HG03575 (cell line): ENCODE results near the gene CCDC127.
"Not testable (repeated sequence)": the region's sequence is repeated elsewhere in the genome, so short reads cannot be mapped to it uniquely, and the experiment has no call there.

Experiments
- ATAC-seq: cut with Tn5 transposase; IDR thresholded peaks from one replicate; pipeline ENCODE4 v1.9.1; 2021; ENCODE audit not compliant: unreplicated experiment, insufficient number of reproducible peaks, low FRiP score; ENCODE audit errors: extremely low read depth

Gene CCDC127

DNA sequence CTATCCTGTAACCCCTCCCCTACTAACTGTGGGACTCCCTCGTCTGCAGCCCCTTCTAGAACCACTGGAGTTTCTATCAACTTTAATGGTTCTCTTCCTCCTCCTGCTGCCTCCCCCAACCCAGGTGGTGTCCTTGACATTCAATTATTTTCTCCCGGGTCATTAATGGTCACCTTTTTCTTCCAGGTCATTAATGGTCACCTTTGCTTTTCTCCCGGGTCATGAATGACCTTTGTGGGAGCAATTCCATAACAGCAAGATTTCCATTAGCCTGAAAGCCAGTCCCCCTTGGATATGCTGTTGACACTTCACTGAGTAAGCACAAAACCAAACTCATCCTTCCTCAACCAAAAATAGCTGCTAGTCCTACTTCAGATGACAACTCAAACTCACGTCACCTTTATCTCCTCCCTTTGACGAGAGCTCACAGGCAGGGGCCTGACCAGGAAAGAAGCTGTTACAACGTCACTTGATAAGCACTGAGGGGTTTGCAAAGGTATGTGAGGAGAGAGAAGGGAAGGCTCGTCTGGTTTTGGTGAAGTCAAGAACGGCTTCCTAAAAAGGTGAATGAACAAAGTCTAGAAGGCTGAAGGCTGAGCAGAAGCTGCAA lies 10.9 kb downstream of the CCDC127 start:
- no peak for ATAC-seq

DNA sequence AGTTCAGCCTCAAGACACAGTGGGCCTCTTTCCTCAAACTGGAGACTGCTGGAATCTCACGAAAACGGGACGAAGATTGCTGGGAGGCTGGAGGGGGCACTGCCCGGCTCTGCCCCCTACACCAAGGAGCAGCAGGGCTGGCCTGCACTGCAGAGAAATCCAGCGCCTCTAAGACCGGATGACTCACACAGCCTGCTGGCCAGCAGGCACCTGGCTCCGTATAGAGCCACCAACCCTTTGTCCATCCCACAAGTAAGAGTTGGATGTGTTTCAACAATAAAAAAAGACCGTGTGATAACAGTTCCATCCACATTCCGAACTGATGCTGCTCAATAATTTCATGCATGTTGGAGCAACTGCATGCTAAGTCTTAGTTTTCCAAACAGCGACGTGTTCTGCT lies 11.5 kb downstream of the CCDC127 start:
- no peak for ATAC-seq

DNA sequence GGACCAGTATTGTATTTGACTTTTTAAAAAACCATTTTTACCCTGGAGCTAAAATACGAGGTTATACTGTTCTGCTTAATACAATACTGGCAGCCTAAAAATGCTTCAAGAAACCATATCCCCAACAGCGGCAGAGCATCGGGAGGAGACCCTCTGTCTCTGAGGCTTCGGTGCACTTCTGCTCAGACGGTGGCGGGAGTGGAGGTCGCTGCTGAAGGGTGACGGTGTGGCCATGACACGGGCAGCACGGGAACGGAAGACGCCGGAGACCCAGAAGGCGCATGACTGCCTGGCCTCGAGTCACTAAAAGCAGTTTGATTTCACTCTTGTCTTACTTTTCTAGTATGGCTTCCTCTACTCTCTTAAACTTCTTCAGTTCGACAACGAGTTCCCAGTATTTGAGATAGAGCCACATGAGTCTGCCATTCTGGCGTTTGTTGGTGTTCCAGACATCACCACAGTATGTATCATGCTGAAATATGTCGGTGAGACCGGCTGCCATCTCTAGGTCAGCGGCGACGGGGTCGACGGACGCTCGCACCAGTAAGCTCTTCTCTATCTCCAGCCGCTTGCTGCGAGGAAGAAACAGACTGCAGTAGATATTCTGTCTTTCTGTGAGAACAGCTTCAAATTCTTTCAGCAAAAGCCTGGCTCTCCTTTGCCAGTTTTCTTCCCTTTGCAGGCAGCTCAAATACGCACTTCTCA lies 12.8 kb downstream of the CCDC127 start:
- ATAC-seq: no peak

DNA sequence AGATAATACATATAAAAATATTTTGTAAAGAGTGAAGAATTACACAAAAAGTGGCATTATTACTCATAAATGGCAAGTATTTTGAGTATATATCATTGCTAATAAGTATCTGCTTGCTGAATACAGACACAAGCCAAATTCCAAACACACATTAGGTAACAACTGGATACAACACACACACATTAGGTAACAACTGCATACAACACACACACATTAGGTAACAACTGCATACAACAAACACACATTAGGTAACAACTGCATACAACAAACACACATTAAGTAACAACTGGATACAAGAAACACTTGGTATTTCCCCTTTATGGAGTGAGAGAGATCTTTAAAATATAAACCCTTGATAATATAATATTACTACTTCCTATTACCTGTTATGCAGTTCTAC lies 13.5 kb downstream of the CCDC127 start:
- ATAC-seq: no peak

DNA sequence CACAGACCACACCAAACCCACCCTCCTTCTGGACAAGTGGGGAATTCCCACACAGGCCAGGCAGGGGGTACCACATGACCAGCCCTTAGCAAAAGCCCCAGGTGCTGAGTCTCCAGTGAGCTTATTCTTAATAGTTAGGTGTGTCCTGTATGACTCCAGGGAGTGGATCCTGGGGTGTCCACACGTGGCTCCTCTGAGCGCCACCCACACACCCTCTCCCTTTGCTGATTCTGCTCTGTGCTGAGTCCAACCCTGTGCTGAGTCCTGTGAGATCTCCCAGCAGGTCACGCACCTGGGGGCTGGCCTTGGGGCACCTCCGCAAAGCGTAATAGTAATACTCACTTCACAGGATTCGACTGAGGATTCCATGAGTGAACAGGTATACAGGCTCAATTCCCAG lies 14.0 kb downstream of the CCDC127 start:
- ATAC-seq: no peak

DNA sequence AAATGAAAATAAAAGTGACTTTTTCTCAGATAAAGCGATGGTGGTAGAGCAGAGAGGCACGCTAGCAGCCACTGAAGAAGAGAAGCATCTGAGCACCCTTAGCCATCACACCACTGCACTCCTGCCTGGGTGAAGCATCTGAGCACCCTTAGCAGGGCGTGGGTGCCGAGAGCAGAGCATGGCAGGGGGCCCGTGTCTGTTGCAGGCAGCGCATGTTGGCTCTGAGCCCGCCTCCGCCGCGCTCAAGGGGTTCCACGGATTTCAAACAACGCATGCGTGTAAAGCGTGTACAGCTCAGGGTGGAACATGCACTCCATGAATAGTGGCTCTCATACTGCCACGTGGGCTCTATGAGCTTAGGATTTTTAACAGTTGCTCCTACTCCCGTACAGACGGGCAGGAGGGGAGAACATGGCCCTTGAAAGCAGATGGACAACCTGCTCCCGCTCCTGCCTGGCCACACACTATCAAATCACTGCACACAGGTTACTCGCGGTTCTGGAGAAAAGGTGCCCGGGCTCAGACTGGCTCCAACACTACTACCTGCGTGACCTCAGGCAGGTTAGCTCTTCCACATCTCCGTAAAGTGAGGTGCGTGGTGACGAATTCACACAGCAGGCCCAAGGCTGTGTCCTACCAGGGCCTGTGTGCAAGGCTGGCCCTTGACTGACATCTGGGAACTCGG lies 14.6 kb downstream of the CCDC127 start:
- ATAC-seq: no peak

DNA sequence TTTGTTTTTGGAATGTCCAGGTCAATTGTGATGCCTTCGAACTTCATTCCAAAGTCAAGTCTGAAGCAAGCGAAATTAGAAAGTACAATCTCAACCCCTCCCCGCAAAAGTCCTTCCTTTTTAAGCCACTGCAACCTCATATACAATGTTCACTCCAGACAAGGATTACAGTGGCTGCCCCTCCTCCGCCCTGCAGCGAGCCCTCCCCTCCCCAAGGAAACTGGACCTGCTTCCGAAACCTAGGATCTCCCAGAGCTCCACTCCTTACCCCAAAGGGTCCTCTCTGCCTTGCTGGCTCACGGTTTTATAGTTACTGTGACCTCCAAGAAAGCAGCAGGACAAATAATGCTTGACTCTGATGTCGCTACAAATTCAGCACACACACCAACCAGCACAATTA lies 16.3 kb downstream of the CCDC127 start:
- ATAC-seq: no peak

DNA sequence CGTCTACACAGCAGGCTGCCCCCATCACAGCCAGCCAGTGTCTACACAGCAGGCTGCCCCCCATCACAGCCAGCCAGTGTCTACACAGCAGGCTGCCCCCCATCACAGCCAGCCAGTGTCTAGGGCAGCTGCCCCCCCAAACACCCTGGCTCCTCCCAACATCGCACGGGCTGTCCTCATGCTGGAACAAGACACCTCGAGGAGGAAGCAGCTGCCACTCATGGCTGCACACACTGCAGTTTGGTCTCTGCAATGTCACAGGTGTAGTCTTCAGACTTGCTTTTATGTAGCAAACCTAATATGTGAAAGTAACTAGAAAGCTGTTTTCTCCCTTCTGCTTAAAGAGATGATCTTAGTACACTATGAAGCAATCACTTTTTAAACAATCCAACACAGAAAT lies 17.0 kb downstream of the CCDC127 start:
- ATAC-seq: no peak

DNA sequence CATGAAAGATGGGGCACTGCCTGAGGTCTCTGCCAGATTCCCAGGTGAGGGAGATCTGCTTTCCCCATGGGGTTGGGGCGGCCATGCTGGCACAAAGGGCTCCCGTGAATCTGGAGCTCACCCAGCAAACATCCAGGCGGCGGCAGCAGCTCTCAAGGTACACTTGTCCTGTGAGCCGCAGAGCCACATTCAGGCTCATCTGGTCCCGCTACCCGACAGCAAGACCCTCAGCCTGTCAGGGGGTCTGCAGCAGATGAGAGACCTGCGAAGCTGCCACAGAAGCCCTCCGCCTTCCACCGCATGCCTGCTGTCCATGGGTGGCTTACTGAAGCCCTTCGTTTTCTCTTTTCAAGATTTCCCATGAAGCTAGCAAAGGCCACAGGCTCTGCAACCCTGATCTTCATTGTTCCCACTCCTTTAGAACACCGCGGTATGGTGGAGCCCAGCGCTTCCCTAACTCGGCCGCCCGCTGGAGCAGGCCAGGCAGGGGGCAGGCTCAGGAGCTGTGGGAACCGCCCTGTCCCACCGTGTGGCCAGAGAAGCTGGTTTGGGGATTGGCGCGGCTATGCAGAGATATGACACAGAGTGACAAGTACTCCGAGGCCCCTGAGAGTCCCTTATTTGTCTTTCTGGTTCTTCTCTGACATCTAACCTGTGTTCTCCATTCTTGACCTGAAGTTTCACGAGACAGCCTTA lies 17.9 kb downstream of the CCDC127 start:
- ATAC-seq: no peak

DNA sequence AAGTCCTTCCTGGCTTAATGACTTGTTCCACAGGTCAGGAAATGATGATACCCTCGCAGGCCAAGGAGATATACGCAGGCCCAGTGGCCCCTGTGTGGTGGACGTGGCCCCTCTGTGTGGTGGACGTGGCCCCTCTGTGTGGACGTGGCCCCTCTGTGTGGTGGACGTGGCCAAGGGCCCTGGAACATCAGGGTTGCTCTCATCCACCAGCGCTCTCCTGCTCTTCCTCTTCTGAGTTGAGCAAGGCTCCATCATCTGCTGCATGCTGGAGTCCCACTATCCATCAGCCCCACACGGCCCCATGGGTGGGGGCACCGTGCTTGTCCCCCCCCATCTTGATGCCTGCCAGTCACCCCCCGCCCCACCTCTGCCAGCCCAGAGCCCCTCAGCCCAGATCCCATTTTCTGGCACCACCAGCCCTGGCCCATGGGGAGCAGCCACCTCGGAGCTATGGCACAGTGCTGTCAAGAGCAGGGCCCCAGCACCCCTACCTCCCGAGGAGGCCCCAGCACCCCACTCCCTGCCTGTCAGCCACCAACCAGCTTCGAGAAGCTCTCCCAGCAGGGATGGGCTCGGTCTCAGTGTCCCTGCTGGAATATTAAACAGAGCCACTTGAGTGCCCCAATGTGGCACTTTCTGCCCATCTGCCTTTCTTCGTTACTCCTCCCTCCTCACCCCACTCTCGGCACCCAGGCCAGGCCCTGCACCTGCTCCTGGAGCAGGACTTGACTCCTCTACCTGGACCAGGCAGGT lies 18.6 kb downstream of the CCDC127 start:
- ATAC-seq: no peak

DNA sequence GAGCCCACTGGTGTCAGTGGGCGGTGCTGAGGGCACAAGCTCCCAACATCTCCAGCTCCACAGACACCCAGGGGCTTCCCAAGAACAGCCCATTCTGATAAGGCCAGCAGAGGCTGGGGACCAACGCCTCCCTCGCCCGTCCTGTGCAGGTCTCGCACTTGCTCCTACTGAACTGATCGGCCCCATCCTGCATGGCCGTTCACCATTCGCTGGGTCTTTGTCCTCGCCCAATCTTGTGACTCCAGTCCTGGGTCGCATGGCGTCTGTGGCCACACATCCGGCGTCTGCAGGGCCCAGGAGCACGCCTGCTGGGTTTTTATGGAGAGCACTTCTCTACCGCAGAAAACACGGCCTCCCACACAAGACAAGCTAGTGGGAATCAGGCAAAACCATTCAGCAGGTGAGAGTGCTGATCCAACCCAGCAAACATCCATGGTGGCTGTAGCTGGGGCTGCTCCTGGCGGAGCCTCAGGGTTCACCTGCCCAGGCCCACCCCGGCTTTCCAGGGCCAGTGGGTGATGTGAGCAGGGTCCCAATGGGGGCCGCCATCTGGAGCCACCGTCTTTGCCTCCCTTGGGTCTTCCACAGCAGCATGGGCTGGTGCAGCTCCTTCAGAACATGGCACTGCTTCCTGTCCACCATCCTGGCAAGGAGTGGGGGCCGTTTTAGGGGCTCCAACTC lies 19.3 kb downstream of the CCDC127 start:
- ATAC-seq: no peak

DNA sequence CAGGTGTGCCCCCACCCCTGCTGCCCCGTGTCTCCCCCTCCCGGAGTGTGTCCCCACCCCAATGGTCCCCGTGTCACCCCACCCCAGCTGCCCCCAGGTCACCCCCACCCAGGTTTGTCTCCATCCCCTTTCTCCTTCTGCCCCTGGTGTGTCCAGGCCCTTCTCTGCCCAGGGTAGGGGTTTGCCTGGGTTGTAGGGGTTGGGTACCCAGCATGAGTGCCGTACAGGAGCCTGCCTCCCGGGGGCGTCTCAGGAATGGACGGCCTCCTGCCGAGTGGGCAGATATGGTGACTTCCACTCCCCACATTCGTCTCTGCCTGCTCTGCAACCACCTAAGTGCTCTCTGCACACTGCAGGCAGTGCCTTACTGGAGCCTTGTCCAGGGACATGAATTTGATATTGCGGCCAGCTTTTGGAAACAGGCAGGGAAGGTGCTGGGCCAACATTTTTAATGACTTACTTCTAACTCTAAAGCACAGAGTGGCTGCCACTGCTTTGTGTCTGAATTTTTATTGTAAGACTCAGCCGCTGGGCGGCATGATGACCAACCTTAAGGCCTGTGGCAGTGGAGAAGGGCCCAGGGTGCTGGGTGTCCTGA lies 20.0 kb downstream of the CCDC127 start:
- ATAC-seq: no peak

DNA sequence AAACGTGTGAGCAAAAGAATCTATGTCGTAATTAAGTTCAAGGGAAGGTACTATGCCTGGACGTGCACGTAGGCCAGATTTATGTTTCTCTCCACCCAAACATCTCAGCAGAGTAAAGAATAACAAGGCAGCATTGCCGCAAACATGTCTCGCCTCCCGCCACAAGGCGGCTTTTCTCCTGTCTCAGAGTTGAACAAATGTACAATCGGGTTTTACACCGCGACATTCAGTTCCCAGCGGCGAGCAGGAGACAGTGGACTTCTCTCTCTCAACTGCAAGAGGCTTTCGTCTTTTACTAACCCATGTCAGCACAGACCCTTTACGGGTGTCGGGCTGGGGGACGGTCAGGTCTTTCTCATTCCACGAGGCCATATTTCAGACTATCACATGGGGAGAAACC lies 20.9 kb downstream of the CCDC127 start:
- not testable (repeated sequence) for ATAC-seq

DNA sequence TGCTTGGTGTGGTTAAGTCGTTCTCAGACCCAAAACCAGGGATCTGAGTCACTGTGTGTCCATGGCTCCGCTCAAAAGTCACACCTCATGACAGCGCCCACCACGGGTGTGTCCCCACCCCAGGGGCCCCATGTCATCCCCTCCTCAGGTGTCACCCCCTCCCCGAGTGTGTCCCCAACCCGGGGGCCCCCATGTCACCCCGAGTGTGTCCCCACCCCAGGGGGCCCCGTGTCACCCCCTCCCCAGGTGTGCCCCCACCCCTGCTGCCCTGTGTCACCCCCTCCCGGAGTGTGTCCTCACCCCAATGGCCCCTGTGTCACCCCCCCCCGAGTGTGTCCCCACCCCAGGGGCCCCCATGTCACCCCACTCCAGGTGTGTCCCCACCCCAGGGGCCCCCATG lies 21.6 kb downstream of the CCDC127 start:
- ATAC-seq: no peak

DNA sequence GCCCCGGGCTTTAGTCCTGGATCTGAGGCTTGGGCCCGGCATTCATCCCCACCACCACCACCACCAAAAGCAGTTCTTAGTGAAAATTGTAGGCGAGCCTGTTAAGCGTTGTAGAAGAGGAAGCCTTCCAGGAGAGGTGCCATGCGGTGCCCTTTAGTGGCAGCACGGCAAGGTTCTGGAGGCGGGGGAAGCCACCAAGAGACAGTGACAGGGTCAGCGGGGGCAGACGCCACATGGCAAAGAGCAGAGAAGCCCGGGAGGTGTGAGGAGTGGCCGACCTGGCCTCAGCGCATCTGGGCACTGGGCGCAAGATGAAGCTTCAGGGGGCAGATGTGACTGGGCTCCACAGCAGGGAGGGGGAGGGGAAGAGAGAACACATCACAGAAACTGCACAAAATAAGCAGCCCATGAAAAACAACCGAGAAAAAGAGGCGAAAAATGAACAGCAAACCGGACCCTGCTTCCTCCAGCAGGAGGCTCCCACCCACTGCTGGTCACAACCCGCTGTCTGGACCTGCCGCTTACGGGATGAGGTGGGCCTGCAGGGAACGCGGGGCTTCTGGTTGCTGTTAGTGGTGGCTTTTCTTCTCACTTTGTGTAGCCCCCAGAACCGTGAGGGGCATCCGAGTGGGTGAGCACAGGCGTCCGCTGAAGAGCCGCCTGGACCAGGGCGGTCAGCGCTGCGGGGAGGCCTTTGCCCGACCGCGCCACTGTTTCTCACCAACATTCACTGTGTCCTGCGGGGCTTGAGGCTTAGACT lies 22.4 kb downstream of the CCDC127 start:
- ATAC-seq: no peak

DNA sequence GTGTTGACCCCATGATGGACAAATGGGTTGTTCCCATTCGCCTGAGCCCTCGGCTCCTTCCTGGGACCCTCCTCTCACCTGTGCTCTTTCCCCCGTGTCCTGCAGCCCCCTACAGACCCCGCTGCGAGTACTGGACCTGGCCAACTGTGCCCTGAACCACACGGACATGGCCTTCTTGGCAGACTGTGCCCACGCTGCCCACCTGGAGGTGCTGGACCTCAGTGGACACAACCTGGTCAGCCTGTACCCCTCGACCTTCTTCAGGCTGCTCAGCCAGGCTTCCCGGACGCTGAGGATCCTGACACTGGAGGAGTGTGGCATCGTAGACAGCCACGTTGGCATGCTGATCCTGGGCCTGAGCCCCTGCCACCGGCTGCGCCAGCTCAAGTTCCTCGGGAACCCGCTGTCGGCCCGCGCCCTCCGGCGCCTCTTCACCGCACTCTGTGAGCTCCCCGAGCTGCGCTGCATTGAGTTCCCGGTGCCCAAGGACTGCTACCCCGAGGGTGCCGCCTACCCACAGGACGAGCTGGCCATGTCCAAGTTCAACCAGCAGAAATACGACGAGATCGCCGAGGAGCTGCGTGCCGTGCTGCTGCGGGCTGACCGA lies 23.2 kb downstream of the CCDC127 start:
- no peak for ATAC-seq

DNA sequence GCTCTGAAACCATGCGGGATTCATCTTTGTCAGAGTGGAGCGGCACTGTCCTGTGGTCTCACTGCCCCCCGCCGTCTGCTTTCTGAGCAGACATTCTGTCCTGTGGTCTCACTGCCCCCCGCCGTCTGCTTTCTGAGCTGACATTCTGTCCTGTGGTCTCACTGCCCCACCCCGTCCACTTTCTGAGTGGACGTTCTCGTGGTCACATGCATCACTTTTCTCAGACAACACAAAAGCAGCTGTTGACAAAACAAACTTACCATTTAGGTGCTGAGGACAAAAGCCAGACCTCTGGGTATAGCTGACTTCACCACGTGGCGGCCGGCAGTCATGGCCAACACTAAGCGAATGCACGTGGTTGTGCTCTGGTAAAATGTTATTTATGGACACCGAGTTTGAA lies 23.9 kb downstream of the CCDC127 start:
- ATAC-seq: no peak
